Breast epithelium (tissue), 3 donors: ENCODE results near the gene NUMB.

ENCODE experiments used
- POLR2A ChIP-seq: fragments of 450-650 bp; IDR thresholded peaks from one replicate; pipeline ENCODE4 v1.6.1; 2016; ENCODE audit warnings: antibody characterized with exemption, mild to moderate bottlenecking, moderate library complexity
- TF ChIP-seq, protein P1 (sequence below), 3 donors: fragments of 450-650 bp; IDR thresholded peaks; one replicate each; pipeline ENCODE4 v1.5.1; 2016 to 2017; ENCODE audit warnings: antibody characterized with exemption in 3 of 3, mild to moderate bottlenecking in 3 of 3, moderate library complexity in 3 of 3

DNA sequence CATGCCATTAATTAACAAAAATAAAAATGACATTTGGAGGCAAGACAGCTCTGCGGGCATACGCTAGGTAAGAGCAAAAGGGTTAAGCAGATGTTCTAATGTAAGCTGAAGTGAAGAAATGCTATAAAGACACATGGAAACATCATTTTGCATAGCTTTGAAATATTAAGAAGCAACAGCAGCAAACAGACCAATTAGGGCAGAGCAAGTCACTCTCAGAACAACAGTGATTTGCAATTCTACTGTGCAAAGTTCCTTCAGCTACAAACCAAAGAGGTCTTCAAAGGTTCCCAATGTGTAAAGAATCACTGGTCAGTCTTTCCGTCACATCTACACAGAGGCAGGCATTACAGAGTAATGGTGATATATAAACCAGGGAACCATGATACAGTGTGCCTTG lies 152.8 kb downstream of the NUMB start:
- no peak for TF ChIP-seq POLR2A
- TF ChIP-seq, protein P1, sequence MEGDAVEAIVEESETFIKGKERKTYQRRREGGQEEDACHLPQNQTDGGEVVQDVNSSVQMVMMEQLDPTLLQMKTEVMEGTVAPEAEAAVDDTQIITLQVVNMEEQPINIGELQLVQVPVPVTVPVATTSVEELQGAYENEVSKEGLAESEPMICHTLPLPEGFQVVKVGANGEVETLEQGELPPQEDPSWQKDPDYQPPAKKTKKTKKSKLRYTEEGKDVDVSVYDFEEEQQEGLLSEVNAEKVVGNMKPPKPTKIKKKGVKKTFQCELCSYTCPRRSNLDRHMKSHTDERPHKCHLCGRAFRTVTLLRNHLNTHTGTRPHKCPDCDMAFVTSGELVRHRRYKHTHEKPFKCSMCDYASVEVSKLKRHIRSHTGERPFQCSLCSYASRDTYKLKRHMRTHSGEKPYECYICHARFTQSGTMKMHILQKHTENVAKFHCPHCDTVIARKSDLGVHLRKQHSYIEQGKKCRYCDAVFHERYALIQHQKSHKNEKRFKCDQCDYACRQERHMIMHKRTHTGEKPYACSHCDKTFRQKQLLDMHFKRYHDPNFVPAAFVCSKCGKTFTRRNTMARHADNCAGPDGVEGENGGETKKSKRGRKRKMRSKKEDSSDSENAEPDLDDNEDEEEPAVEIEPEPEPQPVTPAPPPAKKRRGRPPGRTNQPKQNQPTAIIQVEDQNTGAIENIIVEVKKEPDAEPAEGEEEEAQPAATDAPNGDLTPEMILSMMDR (IDR thresholded peaks at IDR 0.05), result no peak
